Caco-2 (cell line): Measurements from ENCODE around the gene TAS1R2. TPM values are rescaled to one million over a fixed set of nuclear protein-coding genes. Genes with fewer than 3 reads are reported as not detected.

Experiments used
- BruUV-seq: library from RNA; stranded (reverse); fragments of 400-500 nt; replicated peaks from 2 replicates; lab custom pipeline; 2021; lab: Mats Ljungman, UMichigan
- CTCF ChIA-PET: fragments of 300-600 bp; sonication (Branson Sonifier 250); formaldehyde crosslinking; loops from one replicate; lab custom pipeline; 2022; ENCODE audit warnings: antibody characterized with exemption; lab: Charles Lee
- POLR2A ChIA-PET: fragments of 300-600 bp; sonication (Branson Sonifier 250); formaldehyde crosslinking; loops from one replicate; lab custom pipeline; 2022; ENCODE audit warnings: antibody characterized with exemption; lab: Charles Lee
- DNase-seq, 2 experiments: peaks; one replicate each; pipeline versions ENCODE4 v3.0.0 to v3.0.0-alpha.2; 2020 to 2022
- H3K27me3 ChIP-seq: replicated peaks from 2 replicates; pipeline ENCODE4 v1.6.0; 2011; ENCODE audit warnings: low read length; ENCODE audit not compliant: control insufficient read depth, insufficient read depth
- H3K36me3 ChIP-seq: 2 replicates; pipeline ENCODE4 v1.5.1; 2011; ENCODE audit warnings: low read length; ENCODE audit not compliant: control insufficient read depth, insufficient read depth
- H3K4me1 ChIP-seq: fragments of 250-450 bp; sonication (Bioruptor Pico); 2 replicates; pipeline ENCODE4 v1.5.1; 2020; ENCODE audit warnings: mild to moderate bottlenecking
- H3K4me3 ChIP-seq: 2 replicates; pipeline ENCODE4 v1.5.1; 2011; ENCODE audit warnings: low read depth, mild to moderate bottlenecking, control low read depth, low read length
- H3K9me3 ChIP-seq: fragments of 250-450 bp; sonication (Bioruptor Pico); 2 replicates; pipeline ENCODE4 v1.5.1; 2020; ENCODE audit warnings: mild to moderate bottlenecking, moderate library complexity
- H3K27ac Mint-ChIP-seq: one replicate; pipeline ENCODE4 v1.8.0; 2022; ENCODE audit warnings: mixed read lengths; ENCODE audit not compliant: unreplicated experiment
- H3K27me3 Mint-ChIP-seq: one replicate; pipeline ENCODE4 v1.8.0; 2022; ENCODE audit warnings: mixed read lengths; ENCODE audit not compliant: insufficient read depth, unreplicated experiment
- H3K36me3 Mint-ChIP-seq: one replicate; pipeline ENCODE4 v1.8.0; 2022; ENCODE audit warnings: mild to moderate bottlenecking, mixed read lengths; ENCODE audit not compliant: insufficient read depth, unreplicated experiment
- H3K4me1 Mint-ChIP-seq: one replicate; pipeline ENCODE4 v1.8.0; 2022; ENCODE audit warnings: low read depth, mixed read lengths; ENCODE audit not compliant: unreplicated experiment
- H3K4me3 Mint-ChIP-seq: one replicate; pipeline ENCODE4 v1.8.0; 2022; ENCODE audit warnings: mild to moderate bottlenecking, moderate library complexity, mixed read lengths; ENCODE audit not compliant: unreplicated experiment
- H3K9me3 Mint-ChIP-seq: one replicate; pipeline ENCODE4 v1.8.0; 2022; ENCODE audit warnings: mixed read lengths; ENCODE audit not compliant: unreplicated experiment
- intact Hi-C: fragments of 100-400 bp; cut with micrococcal nuclease; formaldehyde crosslinking; loops from one replicate; pipeline ENCODE4 v1.10.0; 2022; ENCODE audit not compliant: unreplicated experiment
- total RNA-seq: library from RNA; stranded (reverse); gene quantifications from 2 replicates; pipeline ENCODE4 v1.2.3, GENCODE V29; 2022
- TF ChIP-seq, protein P1 (sequence below), 2 experiments: fragments of 200-600 bp in 1 of 2; IDR thresholded peaks; 1 replicate in 1 of 2; 2 replicates in 1 of 2; pipeline versions ENCODE4 v1.5.1 to v1.8.0; 2011 to 2022; ENCODE audit warnings: antibody characterized with exemption in 1 of 2, control low read depth in 1 of 2, inconsistent platforms in 1 of 2, low read depth in 1 of 2, low read length in 1 of 2, mild to moderate bottlenecking in 1 of 2, moderate library complexity in 1 of 2; ENCODE audit not compliant: insufficient read depth in 1 of 2, severe bottlenecking in 1 of 2, unreplicated experiment in 1 of 2

TAS1R2 gene
- total RNA-seq, 1 experiment from 2014 or later = not detected

DNA sequence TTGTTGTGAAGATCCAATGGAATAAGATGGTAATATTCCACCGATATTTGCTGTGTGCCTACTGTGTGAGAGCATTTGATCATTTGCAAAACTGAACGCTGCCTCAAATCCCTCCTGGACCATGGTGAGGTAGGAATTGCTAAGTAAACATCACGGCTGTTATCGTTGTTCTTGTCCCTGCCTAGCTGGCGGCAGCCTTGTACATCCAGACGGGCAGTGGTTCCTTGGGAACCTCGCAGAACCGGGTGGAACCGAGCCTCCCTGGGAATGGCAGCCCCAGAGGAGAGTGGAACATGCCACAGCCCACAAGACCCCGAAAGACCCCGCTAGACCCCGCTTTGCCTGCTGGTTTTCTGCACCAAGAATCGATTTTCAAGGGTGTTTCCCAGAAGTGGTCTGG lies 60.9 kb downstream of the TAS1R2 start:
- Mint-ChIP-seq H3K36me3 (no peaks in the 10 kb centered on the region), H3K27me3 (peaks cover 8% of the 10 kb centered on the region), H3K27ac (no peak overlapping the region), H3K9me3 (no peaks in the 10 kb centered on the region), H3K4me3 (no peak overlapping the region), H3K4me1 (no peaks in the 10 kb centered on the region)
- intact Hi-C loops = no loop called here
- DNase-seq = no peak
- Histone ChIP-seq H3K9me3 (no peaks in the 10 kb centered on the region), H3K27me3 (no peaks in the 10 kb centered on the region), H3K4me1 (no peaks in the 10 kb centered on the region), H3K4me3 (no peak overlapping the region), H3K36me3 (no peaks in the 10 kb centered on the region)
- TF ChIP-seq, protein P1, sequence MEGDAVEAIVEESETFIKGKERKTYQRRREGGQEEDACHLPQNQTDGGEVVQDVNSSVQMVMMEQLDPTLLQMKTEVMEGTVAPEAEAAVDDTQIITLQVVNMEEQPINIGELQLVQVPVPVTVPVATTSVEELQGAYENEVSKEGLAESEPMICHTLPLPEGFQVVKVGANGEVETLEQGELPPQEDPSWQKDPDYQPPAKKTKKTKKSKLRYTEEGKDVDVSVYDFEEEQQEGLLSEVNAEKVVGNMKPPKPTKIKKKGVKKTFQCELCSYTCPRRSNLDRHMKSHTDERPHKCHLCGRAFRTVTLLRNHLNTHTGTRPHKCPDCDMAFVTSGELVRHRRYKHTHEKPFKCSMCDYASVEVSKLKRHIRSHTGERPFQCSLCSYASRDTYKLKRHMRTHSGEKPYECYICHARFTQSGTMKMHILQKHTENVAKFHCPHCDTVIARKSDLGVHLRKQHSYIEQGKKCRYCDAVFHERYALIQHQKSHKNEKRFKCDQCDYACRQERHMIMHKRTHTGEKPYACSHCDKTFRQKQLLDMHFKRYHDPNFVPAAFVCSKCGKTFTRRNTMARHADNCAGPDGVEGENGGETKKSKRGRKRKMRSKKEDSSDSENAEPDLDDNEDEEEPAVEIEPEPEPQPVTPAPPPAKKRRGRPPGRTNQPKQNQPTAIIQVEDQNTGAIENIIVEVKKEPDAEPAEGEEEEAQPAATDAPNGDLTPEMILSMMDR (IDR thresholded peaks at IDR 0.05; ENCODE audit: insufficient read depth in 1 of 2, low read depth in 1 of 2, low read length in 1 of 2, severe bottlenecking in 1 of 2, unreplicated experiment in 1 of 2) = no peak
- ChIA-PET CTCF (no interaction called here), POLR2A (no interaction called here)
- BruUV-seq = no TSS peak

DNA sequence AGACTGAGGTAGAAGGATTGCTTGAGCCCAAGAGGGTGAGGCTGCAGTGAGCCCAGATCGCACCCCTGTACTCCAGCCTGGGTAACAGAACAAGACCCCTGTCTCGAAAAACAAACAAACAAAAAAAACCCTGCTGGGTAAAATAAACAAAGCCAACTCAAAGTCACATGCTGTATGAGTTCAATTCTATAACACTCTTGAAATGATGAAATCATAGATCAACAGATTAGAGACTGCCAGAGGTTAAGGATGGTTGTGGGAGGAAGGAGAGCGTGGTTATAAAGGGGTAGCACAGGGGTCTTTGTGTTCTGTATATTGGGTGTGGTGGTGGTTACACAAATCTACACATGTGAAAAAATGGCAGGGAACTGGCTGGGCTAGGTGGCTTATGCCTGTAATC lies 62.5 kb downstream of the TAS1R2 start:
- Histone ChIP-seq H3K36me3 (no peaks in the 10 kb centered on the region), H3K4me3 (no peak overlapping the region), H3K27me3 (no peaks in the 10 kb centered on the region), H3K4me1 (no peaks in the 10 kb centered on the region), H3K9me3 (no peaks in the 10 kb centered on the region)
- DNase-seq = no peak
- H3K4me1 Mint-ChIP-seq = no peaks in the 10 kb centered on the region
- intact Hi-C loops = no loop called here
- no peaks in the 10 kb centered on the region for H3K36me3 Mint-ChIP-seq
- H3K27ac Mint-ChIP-seq = no peak overlapping the region
- POLR2A ChIA-PET = no interaction called here
- no TSS peak for BruUV-seq
- H3K4me3 Mint-ChIP-seq = no peak overlapping the region
- H3K27me3 Mint-ChIP-seq = peaks cover 16% of the 10 kb centered on the region
- no peaks in the 10 kb centered on the region for H3K9me3 Mint-ChIP-seq
- TF ChIP-seq, protein P1 (IDR thresholded peaks at IDR 0.05; ENCODE audit: insufficient read depth in 1 of 2, low read depth in 1 of 2, low read length in 1 of 2, severe bottlenecking in 1 of 2, unreplicated experiment in 1 of 2) = no peak
- CTCF ChIA-PET = no interaction called here

DNA sequence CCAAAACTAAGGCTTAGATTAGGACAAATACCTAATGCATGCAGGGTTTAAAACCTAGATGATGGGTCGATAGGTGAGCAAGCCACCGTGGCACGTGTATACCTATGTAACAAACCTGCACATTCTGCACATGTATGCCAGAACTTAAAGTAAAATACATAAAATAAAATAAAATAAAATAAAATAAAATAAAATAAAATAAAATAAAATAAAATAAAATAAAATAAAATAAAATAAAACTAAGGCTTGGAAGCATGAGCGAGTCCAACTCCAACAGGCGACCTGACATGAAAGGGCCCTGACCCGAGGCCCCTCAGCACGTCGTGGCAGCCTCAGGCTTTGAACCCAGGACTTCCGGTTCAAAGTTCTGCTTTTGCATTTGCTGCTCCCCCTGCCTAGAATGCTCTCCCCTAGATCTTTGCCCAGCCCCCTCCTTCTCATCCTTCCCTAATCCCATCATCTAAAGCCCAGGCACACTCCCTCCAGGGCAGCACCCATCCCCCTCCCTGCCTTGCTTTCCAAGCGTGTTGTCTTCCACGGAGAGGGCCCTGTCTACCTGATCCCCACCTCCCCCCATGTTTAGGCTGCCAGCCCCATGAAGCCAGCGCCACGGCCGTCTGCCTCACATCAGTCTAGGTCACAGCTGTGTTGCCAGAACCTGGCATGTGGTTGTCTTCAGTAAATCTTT lies 64.3 kb downstream of the TAS1R2 start:
- H3K9me3 Mint-ChIP-seq = no peaks in the 10 kb centered on the region
- TF ChIP-seq, protein P1 (IDR thresholded peaks at IDR 0.05; ENCODE audit: insufficient read depth in 1 of 2, low read depth in 1 of 2, low read length in 1 of 2, severe bottlenecking in 1 of 2, unreplicated experiment in 1 of 2) = no peak
- CTCF ChIA-PET = interaction anchor here (0.6 to 1.3 kb wide), 3 partner anchors 10 to 694 kb away, joined by 3 to 5 read pairs (median 3); no protein-coding TSS in a partner anchor
- no peak overlapping the region for H3K27ac Mint-ChIP-seq
- H3K36me3 ChIP-seq = no peaks in the 10 kb centered on the region
- H3K27me3 ChIP-seq = no peaks in the 10 kb centered on the region; the same call in 1 of the 2 replicates
- intact Hi-C loops = no loop called here
- DNase-seq = no peak
- no peak overlapping the region for H3K4me3 ChIP-seq
- no peaks in the 10 kb centered on the region for H3K36me3 Mint-ChIP-seq
- no peak overlapping the region for H3K4me3 Mint-ChIP-seq
- no TSS peak for BruUV-seq
- POLR2A ChIA-PET = no interaction called here
- H3K4me1 ChIP-seq = no peaks in the 10 kb centered on the region
- H3K9me3 ChIP-seq = no peaks in the 10 kb centered on the region
- no peaks in the 10 kb centered on the region for H3K4me1 Mint-ChIP-seq
- H3K27me3 Mint-ChIP-seq = peaks cover 20% of the 10 kb centered on the region
